ENCODE measurements around the gene GMPPB.

The GMPPB gene

DNA sequence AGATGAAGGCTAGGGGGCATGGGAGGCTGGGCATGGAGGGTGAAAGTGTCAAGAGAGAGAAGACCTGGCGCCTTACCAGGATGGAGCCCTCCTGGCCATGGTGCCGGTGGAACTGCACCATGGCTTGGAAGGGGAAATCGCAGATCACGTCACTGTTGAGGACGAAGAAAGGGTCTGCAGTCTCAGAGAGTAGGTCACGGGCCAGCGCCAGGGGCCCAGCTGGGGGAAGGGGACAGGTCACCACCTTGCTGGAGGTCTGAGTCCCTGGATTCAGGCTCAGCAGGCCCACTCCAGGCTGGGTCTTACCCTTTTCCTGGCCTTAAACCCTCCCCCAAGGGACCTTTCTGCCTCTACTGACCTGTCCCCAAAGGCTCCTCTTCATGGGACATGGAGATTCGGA is 855 bp downstream of the GMPPB start:
- Mint-ChIP-seq H3K9me3 (peaks cover 0 to 3% of the 10 kb centered on the region in 2 donors), H3K27ac (peak overlapping the region; percentile 100), H3K27me3 (no peaks in the 10 kb centered on the region), H3K4me3 (peak overlapping the region; percentile 88 to 95), H3K36me3 (peaks cover 32 to 53% of the 10 kb centered on the region in 2 donors), H3K4me1 (peaks cover 48 to 78% of the 10 kb centered on the region in 2 donors)
- no peak for DNase-seq
- no peak for ATAC-seq (replicated peaks)

DNA sequence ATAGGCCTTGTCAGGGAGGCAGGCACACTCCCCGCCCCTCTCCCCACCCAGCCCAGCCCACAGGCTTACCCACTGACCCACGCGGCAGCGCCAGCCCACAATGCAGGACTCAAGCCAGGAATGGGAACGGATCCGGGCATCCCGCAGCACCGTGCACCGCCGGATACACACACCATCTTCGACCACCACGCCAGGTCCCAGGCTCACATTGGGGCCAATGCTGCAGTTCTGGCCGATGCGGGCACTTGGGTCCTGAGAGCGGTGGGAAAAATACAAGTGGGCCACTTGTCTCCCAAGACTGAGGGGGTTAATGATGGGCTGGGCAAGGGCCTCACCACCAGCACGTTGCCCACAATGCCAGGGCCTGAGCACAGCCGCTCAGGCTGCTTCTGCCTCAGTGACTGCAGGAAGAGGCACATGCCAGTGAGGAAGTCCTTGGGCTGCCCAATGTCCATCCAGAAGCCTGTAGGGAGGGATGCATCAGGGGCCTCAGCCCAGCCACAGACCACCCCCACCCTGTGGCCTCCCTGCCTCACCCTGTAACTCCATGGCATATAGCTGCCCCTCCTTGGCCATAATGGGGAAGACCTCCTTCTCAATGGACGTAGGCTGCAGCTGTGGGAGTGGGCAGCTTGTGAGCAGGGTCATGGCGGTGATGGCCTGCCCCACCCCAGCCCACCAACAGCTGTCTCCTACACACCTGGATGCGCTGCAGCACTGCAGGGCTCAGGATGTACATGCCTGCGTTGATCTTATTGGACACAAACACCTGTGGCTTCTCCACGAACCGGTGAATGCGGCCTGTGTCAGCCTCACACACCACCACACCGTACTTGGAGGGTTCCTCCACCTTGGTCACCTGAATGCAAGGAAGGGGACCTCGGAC is 1.6 kb downstream of the GMPPB start:
- Mint-ChIP-seq H3K36me3 (peaks cover 33 to 45% of the 10 kb centered on the region in 2 donors), H3K27ac (peak overlapping the region; percentile 100), H3K4me1 (peaks cover 45 to 72% of the 10 kb centered on the region in 2 donors)

DNA sequence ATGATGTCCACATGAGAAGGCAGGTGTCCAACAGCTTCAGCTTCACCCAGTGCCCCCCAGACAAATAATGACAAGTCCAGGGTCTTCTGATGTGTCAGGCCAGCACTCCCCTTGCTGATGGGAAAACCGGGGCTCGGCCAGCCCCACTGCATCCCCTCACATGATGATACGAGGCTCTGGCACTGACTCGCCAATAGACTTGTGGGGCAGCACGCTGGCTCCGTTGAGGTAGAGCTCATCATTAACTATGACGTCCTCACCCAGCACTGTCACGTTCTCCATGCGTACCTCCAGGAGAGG is 2.2 kb downstream of the GMPPB start:
- Mint-ChIP-seq H3K4me3 (peak overlapping the region in 1 of 2 donors; percentile 95), H3K36me3 (peaks cover 33 to 45% of the 10 kb centered on the region in 2 donors), H3K27ac (no peak overlapping the region)

More for the DNA sequence above, 1.6 kb downstream of the GMPPB start:
- Mint-ChIP-seq H3K27me3 (no peaks in the 10 kb centered on the region), H3K4me3 (peak overlapping the region; percentile 88 to 95), H3K9me3 (peaks cover 0 to 3% of the 10 kb centered on the region in 2 donors)
- DNase-seq (no peak), ATAC-seq (replicated peaks) (no peak)

DNA sequence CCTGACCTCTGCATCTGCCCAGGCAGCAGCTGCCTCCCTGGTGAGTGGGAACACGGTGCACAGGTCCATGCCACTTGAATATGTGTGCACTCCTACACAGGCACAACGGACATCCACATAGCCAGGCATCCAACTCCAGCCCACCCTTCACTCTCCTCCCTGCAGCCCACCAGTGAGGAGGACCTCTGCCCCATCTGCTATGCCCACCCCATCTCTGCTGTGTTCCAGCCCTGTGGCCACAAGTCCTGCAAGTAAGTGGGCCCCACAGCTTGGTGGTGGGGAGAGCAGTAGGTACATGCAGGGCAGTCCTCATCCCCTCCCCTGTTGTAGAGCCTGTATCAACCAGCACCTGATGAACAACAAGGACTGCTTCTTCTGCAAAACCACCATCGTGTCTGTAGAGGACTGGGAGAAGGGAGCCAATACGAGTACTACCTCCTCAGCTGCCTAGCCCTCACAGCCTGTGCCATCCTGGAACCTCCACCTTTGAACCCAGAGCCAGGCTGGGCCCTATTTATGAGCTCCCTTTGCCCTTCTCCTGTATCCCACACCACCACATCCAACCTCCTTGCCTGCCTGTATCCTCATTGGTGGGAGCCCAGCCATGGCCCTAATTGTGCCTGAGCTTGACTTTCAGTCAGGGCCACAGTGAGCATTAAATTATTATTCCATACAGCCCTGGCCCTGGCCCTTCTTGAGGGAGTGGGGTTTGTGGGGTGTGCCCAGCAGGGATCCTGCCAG is 2.7 kb downstream of the GMPPB start:
- Mint-ChIP-seq H3K27me3 (no peaks in the 10 kb centered on the region), H3K4me3 (peak overlapping the region in 1 of 2 donors; percentile 17), H3K36me3 (peaks cover 37 to 50% of the 10 kb centered on the region in 2 donors), H3K27ac (peak overlapping the region; percentile 82), H3K9me3 (peaks cover 0 to 3% of the 10 kb centered on the region in 2 donors), H3K4me1 (peaks cover 44 to 72% of the 10 kb centered on the region in 2 donors)
- no peak for ATAC-seq (replicated peaks)
- no peak for DNase-seq

More for the DNA sequence above, 2.2 kb downstream of the GMPPB start:
- peaks cover 44 to 72% of the 10 kb centered on the region in 2 donors for H3K4me1 Mint-ChIP-seq
- no peaks in the 10 kb centered on the region for H3K27me3 Mint-ChIP-seq
- peaks cover 0 to 3% of the 10 kb centered on the region in 2 donors for H3K9me3 Mint-ChIP-seq
- DNase-seq (no peak), ATAC-seq (replicated peaks) (no peak)

DNA sequence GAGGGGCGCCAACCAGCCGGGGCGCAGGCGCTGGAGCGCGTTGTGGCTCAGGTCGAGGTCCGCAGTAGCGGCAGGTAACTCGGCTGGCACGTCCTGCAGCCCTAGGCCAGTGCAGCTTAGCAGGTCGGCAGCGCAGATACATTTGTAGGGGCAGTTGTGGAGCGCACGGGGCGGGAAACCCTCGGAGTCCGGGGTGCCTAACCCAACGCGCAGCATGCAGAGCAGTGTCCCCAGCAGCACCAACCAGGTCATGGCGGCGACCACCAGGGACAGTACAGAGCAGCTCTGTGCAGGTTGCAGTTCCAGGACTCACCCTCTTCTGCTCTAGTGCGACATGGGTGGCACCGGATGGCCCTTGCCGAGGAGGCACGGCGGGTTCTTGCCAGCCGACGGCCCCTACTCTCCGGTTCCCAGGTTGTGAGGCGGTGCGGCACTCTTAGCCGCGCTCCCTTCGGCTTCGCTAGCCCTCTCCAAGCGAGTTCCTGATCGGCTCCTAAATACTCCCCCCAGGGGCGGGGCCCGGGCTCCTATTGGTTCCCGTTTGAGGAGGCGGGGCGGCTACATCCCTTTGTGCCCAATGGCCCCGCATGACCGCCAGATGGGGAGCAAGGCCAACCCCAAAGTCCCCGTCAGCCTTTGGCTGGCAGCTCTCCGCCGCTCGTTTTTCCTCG is 4.4 kb downstream of the GMPPB start, which contains the start of gene AMIGO3:
TSS of gene AMIGO3 (minus strand) at position 471 of the 671 bp plus-strand sequence. CDS start at position 252, 219 bp downstream.
- DNase-seq (peak; percentile 84), ATAC-seq (replicated peaks) (peak; percentile 70 to 72)
- Mint-ChIP-seq H3K4me3 (peak within 1 kb of the TSS; percentile 86 to 88), H3K36me3 (peaks cover 48 to 62% of the 10 kb centered on the region in 2 donors), H3K9me3 (peaks cover 0 to 3% of the 10 kb centered on the region in 2 donors), H3K4me1 (peaks cover 40 to 58% of the 10 kb centered on the region in 2 donors), H3K27ac (peak within 1 kb of the TSS; percentile 91), H3K27me3 (no peaks in the 10 kb centered on the region)

DNA sequence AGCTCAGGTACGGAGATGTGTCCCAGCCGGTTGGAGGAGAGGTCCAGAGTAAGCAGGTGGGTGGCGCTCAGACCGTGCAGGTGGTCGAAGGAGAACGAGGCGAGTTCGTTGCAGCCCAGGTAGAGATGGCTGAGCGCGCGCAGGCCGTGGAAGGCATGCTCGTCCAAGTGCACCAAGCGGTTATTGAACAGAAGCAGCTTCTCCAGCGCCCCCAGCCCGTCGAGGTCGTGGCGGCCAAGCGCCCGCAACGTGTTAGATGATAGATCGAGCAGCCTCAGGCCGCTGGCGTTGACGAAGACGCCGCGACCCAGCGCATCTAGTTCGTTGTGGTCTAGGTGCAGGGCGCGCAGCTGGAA is 4.9 kb downstream of the GMPPB start:
- no peaks in the 10 kb centered on the region for H3K27me3 Mint-ChIP-seq
- peak overlapping the region; percentile 86 to 88 for H3K4me3 Mint-ChIP-seq
- DNase-seq (no peak), ATAC-seq (replicated peaks) (no peak)
- H3K4me1 Mint-ChIP-seq: peaks cover 40 to 52% of the 10 kb centered on the region in 2 donors
- H3K36me3 Mint-ChIP-seq: peaks cover 51 to 65% of the 10 kb centered on the region in 2 donors
- H3K9me3 Mint-ChIP-seq: peaks cover 0 to 3% of the 10 kb centered on the region in 2 donors
- peak overlapping the region; percentile 91 for H3K27ac Mint-ChIP-seq

DNA sequence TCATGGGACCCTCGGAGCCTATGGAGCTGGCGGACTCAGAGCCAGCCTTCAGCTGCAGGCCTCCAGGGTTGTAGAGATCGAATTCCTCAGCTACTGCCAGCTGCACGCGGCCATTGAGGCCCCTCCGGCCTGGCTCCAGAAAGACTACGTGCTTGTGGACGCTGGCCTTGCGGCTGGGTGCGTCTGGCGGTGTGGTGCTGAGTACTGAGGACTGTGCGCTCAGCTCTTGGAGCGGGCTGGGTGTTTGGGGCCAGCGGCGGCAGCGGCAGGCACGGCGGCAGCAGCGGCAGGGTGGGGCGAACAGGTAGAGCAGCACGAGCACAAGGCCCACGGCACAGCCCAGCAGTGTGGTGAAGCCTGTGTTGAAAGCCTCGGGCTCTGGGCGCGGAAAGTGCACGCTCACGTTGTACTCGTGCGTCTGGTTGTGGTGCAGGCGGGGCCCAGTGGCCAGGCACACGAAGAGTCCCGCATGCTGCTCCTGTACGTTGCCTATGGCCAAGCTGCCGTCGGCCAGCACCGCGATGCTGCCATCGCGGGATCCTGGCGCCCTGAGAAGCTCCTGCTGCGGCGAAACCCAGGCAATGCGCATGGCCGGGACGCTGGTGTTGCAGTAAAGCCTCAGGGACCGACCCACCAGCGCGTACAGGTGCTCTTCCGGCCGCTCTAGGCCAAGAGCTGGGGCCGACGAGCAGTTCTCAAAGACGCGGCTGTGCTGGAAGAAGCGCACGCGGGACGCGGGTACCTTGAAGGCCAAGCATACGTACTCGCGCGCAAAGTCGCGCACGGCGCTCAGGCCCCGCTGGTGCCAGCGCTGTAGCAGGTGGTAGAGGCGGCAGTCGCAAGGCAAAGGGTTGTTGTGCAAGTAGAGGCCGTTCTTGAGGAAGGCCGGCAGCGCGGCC is 5.5 kb downstream of the GMPPB start:
- Mint-ChIP-seq H3K27me3 (no peaks in the 10 kb centered on the region), H3K4me1 (peaks cover 38 to 46% of the 10 kb centered on the region in 2 donors), H3K4me3 (peak overlapping the region; percentile 86 to 88), H3K9me3 (peaks cover 0 to 3% of the 10 kb centered on the region in 2 donors), H3K36me3 (peaks cover 51 to 63% of the 10 kb centered on the region in 2 donors), H3K27ac (peak overlapping the region; percentile 91)
- ATAC-seq (replicated peaks): no peak
- no peak for DNase-seq

DNA sequence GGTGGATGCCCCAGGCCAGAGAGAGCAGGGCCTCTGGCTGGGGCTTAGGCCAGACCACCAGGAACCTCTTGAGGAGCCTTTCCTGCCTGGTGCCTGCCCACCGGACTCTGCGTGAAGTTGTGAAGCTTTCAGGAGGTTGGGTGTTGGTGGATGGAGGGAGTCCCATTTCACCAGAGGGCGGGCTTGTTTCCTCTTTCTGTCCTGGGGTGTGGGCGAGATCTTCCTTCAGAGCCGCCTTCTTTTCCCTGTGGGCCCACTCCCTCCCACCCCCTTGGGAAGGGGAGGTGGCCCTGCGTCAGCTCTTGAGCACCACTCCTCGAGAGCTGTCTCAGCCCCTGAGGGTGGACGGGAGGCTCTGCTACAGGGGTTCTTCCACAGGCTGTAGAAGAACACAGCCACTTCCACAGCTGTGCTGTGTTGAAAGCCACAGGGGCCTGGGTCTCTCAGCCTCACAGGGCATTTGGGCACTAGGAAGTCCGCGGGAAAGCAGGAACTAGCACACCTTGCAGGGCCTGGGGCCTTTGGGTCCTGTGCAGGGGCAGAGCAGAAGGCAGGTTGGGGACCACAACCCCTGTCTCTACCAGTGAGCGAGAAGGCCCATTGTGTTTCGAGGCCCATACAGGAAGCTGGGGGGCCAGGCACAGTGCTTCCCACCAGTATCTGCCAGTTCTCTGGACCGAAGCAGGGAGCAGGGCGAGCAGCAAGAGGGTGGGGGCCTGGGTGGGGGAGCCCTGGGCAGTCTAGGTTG is 6.4 kb downstream of the GMPPB start:
- ATAC-seq (replicated peaks) (no peak), DNase-seq (no peak)
- Mint-ChIP-seq H3K4me3 (no peak overlapping the region), H3K9me3 (peaks cover 0 to 3% of the 10 kb centered on the region in 2 donors), H3K27me3 (no peaks in the 10 kb centered on the region), H3K36me3 (peaks cover 51 to 57% of the 10 kb centered on the region in 2 donors), H3K27ac (peak overlapping the region; percentile 86), H3K4me1 (peaks cover 37 to 38% of the 10 kb centered on the region in 2 donors)

DNA sequence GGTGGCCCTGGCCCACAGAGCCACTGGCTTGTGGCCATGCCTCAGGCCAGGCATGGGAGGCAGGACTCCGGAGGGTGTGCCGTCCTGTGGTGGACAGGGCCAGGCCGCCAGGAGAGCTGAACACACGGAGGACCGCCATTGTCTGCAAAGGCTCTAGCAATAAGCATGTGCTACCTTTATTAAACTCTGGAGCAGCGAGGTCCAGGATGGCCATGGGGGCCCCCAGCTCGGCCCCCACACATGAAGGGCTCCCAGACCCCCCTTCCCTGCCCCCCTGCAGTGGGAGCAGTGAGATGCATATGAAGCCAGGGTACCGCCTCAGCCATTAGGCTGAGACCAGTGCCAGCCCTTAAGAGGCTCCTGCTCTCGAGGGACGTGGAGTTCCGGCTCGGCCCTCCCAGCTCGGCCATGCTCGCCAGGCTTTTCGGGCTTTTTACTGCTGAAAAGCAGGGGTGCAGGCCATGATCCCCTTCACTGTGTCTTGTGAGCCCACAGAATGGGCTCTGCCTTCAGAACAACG is 7.0 kb downstream of the GMPPB start:
- H3K27me3 Mint-ChIP-seq: no peaks in the 10 kb centered on the region
- H3K4me3 Mint-ChIP-seq: no peak overlapping the region
- peaks cover 32 to 34% of the 10 kb centered on the region in 2 donors for H3K4me1 Mint-ChIP-seq
- peaks cover 0 to 3% of the 10 kb centered on the region in 2 donors for H3K9me3 Mint-ChIP-seq
- H3K36me3 Mint-ChIP-seq: peaks cover 45 to 53% of the 10 kb centered on the region in 2 donors
- DNase-seq (no peak), ATAC-seq (replicated peaks) (no peak)
- H3K27ac Mint-ChIP-seq: peak overlapping the region; percentile 9

DNA sequence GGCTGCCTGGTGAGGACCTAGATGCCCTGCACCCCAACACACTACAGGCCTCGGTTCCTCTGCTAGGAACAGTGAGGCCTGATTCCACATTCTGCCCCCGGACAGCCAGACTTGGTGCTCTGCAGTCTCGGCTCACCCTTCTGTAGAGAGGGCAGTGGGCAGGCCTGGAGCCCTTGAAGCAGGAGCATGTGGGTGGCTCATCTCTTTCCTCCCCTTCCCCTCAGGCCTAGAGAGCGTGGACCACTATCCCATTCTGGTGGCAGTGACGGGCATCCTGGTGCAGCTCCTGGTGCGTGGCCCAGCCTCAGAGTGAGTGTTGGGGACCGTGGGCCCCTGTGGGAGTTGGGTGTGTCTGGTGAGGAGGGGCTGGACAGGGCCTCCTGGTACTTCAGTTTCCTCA is 7.6 kb downstream of the GMPPB start:
- H3K4me1 Mint-ChIP-seq: peaks cover 29 to 31% of the 10 kb centered on the region in 2 donors
- no peaks in the 10 kb centered on the region for H3K27me3 Mint-ChIP-seq
- H3K9me3 Mint-ChIP-seq: peaks cover 0 to 3% of the 10 kb centered on the region in 2 donors
- DNase-seq (no peak), ATAC-seq (replicated peaks) (no peak)
- peaks cover 46 to 52% of the 10 kb centered on the region in 2 donors for H3K36me3 Mint-ChIP-seq
- peak overlapping the region; percentile 47 for H3K27ac Mint-ChIP-seq
- H3K4me3 Mint-ChIP-seq: no peak overlapping the region

DNA sequence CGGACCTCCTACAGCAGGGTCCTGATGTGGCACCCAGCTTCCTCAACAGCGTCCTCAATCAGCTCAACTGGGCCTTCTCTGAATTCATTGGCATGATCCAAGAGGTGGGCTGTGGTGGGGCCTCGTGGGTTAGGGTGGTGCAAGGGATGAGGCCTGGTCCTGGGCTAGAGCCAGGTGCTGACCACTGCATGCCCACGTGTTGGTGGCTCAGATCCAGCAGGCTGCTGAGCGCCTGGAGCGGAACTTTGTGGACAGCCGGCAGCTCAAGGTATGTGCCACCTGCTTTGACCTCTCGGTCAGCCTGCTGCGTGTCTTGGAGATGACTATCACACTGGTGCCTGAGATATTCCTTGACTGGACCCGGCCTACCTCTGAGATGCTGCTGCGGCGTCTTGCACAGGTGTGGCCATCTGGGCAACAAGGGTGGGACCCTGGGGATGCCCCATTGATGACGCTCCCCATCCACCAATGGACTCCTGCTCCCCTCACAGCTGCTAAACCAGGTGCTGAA is 8.1 kb downstream of the GMPPB start:
- peaks cover 41 to 50% of the 10 kb centered on the region in 2 donors for H3K36me3 Mint-ChIP-seq
- ATAC-seq (replicated peaks): no peak
- H3K27me3 Mint-ChIP-seq: no peaks in the 10 kb centered on the region

DNA sequence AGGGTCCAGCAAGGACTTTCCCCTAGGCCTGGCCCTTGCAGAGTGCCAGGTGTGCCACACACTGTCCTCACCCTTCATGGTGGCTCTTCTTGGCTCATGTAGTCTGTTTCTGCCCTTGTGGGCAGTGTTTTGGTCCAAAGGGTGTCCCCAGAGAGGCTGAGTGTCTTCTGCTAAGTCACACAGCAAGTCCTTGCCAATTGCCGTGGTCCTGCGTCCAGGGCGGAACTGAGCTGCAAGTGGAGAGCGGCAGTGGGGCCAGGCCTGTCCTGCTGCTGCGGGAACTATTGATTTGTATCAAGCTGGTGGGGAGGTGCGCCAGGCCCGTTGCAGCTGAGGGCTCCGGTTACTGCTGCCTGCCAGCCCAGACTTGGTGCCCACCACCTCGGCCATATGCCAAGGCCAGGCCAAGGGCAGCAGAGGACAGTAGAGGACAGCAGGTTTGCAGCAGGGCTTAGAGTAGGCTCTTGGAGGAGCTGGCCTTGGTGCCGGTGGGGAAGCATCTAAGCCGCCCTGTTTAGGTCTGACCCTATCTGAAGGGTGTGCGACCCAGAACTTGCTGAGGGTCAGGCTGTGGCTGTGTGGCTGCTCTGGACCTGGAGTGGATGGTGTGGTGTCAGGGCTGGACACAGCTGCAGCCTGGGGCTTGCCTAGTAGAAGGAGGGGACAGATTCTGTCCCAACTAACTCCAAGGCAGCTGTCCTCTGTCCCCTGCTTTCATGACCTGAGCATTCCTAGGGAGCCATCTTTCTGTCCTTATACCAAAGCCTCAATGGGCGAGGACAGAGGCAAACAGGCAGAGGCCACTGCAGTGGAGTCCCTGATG is 8.8 kb downstream of the GMPPB start:
- Mint-ChIP-seq H3K4me1 (peaks cover 17 to 20% of the 10 kb centered on the region in 2 donors), H3K27me3 (no peaks in the 10 kb centered on the region), H3K36me3 (peaks cover 36 to 42% of the 10 kb centered on the region in 2 donors), H3K9me3 (peaks cover 0 to 3% of the 10 kb centered on the region in 2 donors), H3K4me3 (no peak overlapping the region), H3K27ac (no peak overlapping the region)
- ATAC-seq (replicated peaks) (no peak), DNase-seq (no peak)

More for the DNA sequence above, 8.1 kb downstream of the GMPPB start:
- no peak overlapping the region for H3K4me3 Mint-ChIP-seq
- H3K9me3 Mint-ChIP-seq: peaks cover 0 to 3% of the 10 kb centered on the region in 2 donors
- no peak for DNase-seq
- H3K4me1 Mint-ChIP-seq: peaks cover 24 to 26% of the 10 kb centered on the region in 2 donors
- no peak overlapping the region for H3K27ac Mint-ChIP-seq
